Ectodermal cell (in vitro differentiated cells): Measurements from ENCODE around the gene ETV7.

Source experiments
- H3K27ac ChIP-seq: 2 replicates; pipeline ENCODE4 v1.7.0; 2013; ENCODE audit warnings: mild to moderate bottlenecking, low read depth, low read length; ENCODE audit not compliant: insufficient read depth, poor library complexity, severe bottlenecking
- H3K27me3 ChIP-seq: 2 replicates; pipeline ENCODE4 v1.7.0; 2013; ENCODE audit warnings: mild to moderate bottlenecking, low read length; ENCODE audit not compliant: insufficient read depth, control insufficient read depth, poor library complexity, severe bottlenecking
- H3K36me3 ChIP-seq: one replicate; pipeline ENCODE4 v1.7.0; 2013; ENCODE audit warnings: low read length; ENCODE audit not compliant: control insufficient read depth, insufficient read depth
- H3K4me1 ChIP-seq: one replicate; pipeline ENCODE4 v1.7.0; 2013; ENCODE audit warnings: low read length; ENCODE audit not compliant: control insufficient read depth, insufficient read depth
- H3K4me3 ChIP-seq: 2 replicates; pipeline ENCODE4 v1.7.0; 2013; ENCODE audit warnings: low read depth, low read length, control low read depth; ENCODE audit not compliant: insufficient read depth
- H3K9me3 ChIP-seq: 2 replicates; pipeline ENCODE4 v1.7.0; 2013; ENCODE audit warnings: mild to moderate bottlenecking, low read length, moderate library complexity; ENCODE audit not compliant: control insufficient read depth
- WGBS, 2 experiments: methylation state at CpG; one replicate each; pipeline ENCODE4 v1.1.7; 2013; ENCODE audit warnings: missing lambda C conversion rate in 2 of 2; 5-methylcytosine and 5-hydroxymethylcytosine counted together

The ETV7 gene

GRCh38 chr6:36353411-36353915 is 34.0 kb downstream of the ETV7 start:
- Histone ChIP-seq H3K4me1 (peaks cover 3% of the 10 kb centered on the region), H3K9me3 (no peaks in the 10 kb centered on the region), H3K4me3 (no peak overlapping the region), H3K36me3 (no peaks in the 10 kb centered on the region), H3K27me3 (no peaks in the 10 kb centered on the region), H3K27ac (no peak overlapping the region)
- 89 to 90% methylated on average over 3 to 4 of the region's 4 CpGs for WGBS, 2 experiments

GRCh38 chr6:36352477-36353157 is 34.9 kb downstream of the ETV7 start:
- H3K9me3 ChIP-seq: no peaks in the 10 kb centered on the region
- H3K4me1 ChIP-seq: no peaks in the 10 kb centered on the region
- H3K4me3 ChIP-seq: no peak overlapping the region
- no peak overlapping the region for H3K27ac ChIP-seq
- 89 to 91% methylated on average over 7 to 8 of the region's 8 CpGs for WGBS, 2 experiments
- H3K36me3 ChIP-seq: no peaks in the 10 kb centered on the region
- H3K27me3 ChIP-seq: no peaks in the 10 kb centered on the region

GRCh38 chr6:36350681-36351571 is 36.5 kb downstream of the ETV7 start:
- Histone ChIP-seq H3K27me3 (no peaks in the 10 kb centered on the region), H3K4me1 (no peaks in the 10 kb centered on the region), H3K36me3 (no peaks in the 10 kb centered on the region), H3K9me3 (no peaks in the 10 kb centered on the region), H3K4me3 (no peak overlapping the region), H3K27ac (no peak overlapping the region)
- WGBS, 2 experiments: 92 to 93% methylated on average over 14 to 15 of the region's 15 CpGs

GRCh38 chr6:36350082-36350481 is 37.4 kb downstream of the ETV7 start:
- no peaks in the 10 kb centered on the region for H3K9me3 ChIP-seq
- no peaks in the 10 kb centered on the region for H3K27me3 ChIP-seq
- no peaks in the 10 kb centered on the region for H3K36me3 ChIP-seq
- no peak overlapping the region for H3K4me3 ChIP-seq
- H3K4me1 ChIP-seq: no peaks in the 10 kb centered on the region
- 91 to 95% methylated on average over 4 of the region's 4 CpGs for WGBS, 2 experiments
- H3K27ac ChIP-seq: no peak overlapping the region

GRCh38 chr6:36349240-36349639 is 38.2 kb downstream of the ETV7 start:
- no peak overlapping the region for H3K27ac ChIP-seq
- H3K36me3 ChIP-seq: no peaks in the 10 kb centered on the region
- 90 to 91% methylated on average over 4 to 6 of the region's 6 CpGs for WGBS, 2 experiments
- no peaks in the 10 kb centered on the region for H3K27me3 ChIP-seq
- no peak overlapping the region for H3K4me3 ChIP-seq
- H3K4me1 ChIP-seq: no peaks in the 10 kb centered on the region
- no peaks in the 10 kb centered on the region for H3K9me3 ChIP-seq

- H3K27me3 ChIP-seq: no peaks in the 10 kb centered on the region
- WGBS, 2 experiments: 92 to 95% methylated on average over 4 of the region's 4 CpGs
These were observed 39.8 kb downstream of the ETV7 start for GRCh38 chr6:36347621-36348020.

GRCh38 chr6:36346486-36347273 is 40.8 kb downstream of the ETV7 start:
- Histone ChIP-seq H3K9me3 (no peaks in the 10 kb centered on the region), H3K4me1 (no peaks in the 10 kb centered on the region), H3K36me3 (no peaks in the 10 kb centered on the region), H3K27me3 (no peaks in the 10 kb centered on the region), H3K4me3 (no peak overlapping the region), H3K27ac (no peak overlapping the region)
- 95% methylated on average over 20 of the region's 20 CpGs for WGBS, 2 experiments

More at GRCh38 chr6:36347621-36348020, 39.8 kb downstream of the ETV7 start:
- no peaks in the 10 kb centered on the region for H3K36me3 ChIP-seq
- no peaks in the 10 kb centered on the region for H3K4me1 ChIP-seq
- no peaks in the 10 kb centered on the region for H3K9me3 ChIP-seq
- no peak overlapping the region for H3K4me3 ChIP-seq
- no peak overlapping the region for H3K27ac ChIP-seq

GRCh38 chr6:36345681-36346466 is 41.6 kb downstream of the ETV7 start:
- H3K27me3 ChIP-seq: peaks cover under 1% of the 10 kb centered on the region
- H3K27ac ChIP-seq: no peak overlapping the region
- H3K9me3 ChIP-seq: no peaks in the 10 kb centered on the region
- H3K36me3 ChIP-seq: no peaks in the 10 kb centered on the region
- H3K4me1 ChIP-seq: no peaks in the 10 kb centered on the region
- WGBS, 2 experiments: 90 to 93% methylated on average over 13 of the region's 13 CpGs
- no peak overlapping the region for H3K4me3 ChIP-seq

GRCh38 chr6:36343109-36343680 is 44.3 kb downstream of the ETV7 start:
- no peak overlapping the region for H3K27ac ChIP-seq
- H3K4me1 ChIP-seq: no peaks in the 10 kb centered on the region
- peaks cover 13% of the 10 kb centered on the region for H3K27me3 ChIP-seq
- H3K36me3 ChIP-seq: no peaks in the 10 kb centered on the region
- no peaks in the 10 kb centered on the region for H3K9me3 ChIP-seq
- WGBS, 2 experiments: 74 to 77% methylated on average over 5 of the region's 5 CpGs
- no peak overlapping the region for H3K4me3 ChIP-seq
